Epidermal melanocyte (primary cell): ENCODE measurements around the gene KIAA0040.

Experiments used
- DNase-seq: peaks from one replicate; pipeline ENCODE4 v3.0.0; 2011; ENCODE audit warnings: low spot score; ENCODE audit not compliant: insufficient read length

Gene KIAA0040

DNA sequence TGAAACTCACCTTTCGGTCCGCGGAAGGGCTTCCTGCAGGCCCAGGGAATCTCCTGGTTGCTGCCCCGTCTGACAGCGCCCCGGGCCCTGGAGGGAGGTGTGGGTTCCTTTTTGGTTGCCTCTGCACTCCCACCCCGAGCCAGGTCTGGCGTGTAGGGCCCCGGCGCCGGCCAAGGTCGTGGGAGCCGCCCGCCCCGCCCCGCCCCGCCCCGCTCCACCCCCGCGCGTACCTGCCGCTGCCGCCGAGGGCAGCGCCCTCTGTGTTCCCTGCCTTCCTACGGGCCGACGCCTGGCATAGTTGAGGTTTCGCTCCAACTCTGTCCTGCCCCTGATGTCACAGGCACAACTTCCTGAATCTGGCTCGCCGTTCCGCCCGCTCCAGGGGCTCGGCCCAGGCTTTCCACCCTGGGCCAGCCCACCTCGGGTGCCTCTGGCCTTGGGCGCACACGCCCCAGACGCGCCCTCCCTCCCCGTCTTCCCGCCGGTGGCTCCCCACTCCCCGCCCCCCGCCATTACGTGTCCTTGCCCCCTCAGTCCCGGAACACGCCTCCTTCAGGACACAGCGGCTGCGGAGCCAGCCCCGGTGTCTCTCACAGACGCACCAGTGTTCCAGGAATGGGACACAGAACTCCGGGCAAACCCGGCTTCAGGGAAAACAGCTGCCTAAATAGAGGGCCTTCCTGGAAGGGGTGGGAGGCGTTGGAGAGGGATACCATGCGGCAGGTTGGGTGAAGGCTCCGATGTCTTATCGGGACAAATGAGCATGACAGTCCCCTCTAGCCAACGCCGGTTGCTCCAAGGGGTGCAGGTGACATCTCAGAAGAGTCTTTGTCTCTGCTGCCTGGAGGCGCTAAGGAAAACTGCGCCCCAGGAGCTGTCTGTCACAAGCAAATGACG is at the start of gene KIAA0040:
Gene KIAA0040, minus strand, starts transcription at position 147 of the 897 bp plus-strand sequence. CDS start 31,763 bp downstream, outside the sequence.
- no peak for DNase-seq

GRCh38 chr1:175237389-175237788 is 44.8 kb upstream of the KIAA0040 start:
- no peak for DNase-seq

GRCh38 chr1:175234639-175235038 is 42.1 kb upstream of the KIAA0040 start:
- no peak for DNase-seq

GRCh38 chr1:175232335-175232734 is 39.8 kb upstream of the KIAA0040 start:
- no peak for DNase-seq

- no peak for DNase-seq
These were observed 33.2 kb upstream of the KIAA0040 start for GRCh38 chr1:175225805-175226129.

DNA sequence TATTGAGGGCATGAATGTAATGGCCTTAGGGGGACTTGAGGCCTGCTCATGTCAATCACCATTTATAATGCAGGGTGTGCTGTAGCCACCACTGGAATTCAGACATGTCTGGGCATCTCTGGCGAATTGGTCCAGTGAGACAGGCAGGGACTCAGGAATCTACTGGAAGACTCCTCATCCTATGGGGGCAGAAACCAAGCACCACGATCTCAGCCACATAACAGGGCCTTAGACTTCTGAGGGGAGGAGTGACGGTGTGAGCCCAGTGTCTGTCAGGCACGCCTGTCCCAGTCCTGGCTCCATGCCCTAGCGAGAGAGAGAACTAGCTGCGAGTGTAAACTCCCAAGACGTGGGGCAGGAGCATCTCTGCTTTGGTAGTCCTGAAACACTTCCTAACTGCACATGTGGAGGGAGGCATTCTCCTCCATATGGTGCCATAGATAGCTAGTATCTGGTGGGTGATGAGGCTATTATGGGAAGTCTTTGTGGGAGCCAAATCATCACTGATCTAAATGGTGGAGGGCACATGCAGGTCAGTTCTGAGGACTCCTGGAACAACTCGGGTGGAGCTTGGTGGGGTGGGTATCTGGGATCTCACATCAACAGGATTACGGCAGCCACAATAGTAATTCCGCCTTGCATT is 29.8 kb upstream of the KIAA0040 start:
- no peak for DNase-seq

GRCh38 chr1:175221557-175222175 is 29.1 kb upstream of the KIAA0040 start:
- no peak for DNase-seq

DNA sequence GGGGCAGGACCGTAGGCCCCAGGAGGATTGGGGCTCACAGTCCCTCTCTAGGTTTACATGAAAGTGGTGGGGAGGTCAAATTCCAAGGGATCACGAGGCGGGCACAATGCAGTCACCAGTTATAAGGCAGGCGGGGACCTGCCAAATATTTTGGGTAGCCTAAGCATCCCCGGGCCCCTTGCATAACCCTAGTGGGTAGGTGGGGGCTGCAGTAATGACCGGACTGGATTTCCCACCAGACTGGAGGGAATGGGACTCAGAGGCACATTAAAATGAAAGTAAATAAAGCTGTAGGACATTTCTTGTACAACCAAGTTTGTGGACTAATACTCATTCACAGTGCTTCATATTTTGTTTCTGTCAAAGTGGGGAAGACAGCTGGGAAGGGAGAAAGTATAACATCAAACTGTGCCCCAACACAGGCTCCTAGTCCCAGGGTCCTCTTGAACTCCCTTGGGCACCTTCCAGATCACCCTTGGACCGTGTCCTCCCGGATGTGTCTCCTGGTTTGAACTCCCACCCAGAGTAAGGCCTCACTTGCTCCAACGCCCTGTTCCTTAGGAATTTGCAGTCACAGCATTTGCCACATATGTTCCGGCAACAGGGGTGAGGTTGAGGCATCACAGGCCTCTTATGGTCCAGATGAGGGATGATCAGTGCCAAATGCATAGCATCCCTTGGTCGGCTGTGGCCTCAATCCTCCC is 28.4 kb upstream of the KIAA0040 start:
- no peak for DNase-seq

DNA sequence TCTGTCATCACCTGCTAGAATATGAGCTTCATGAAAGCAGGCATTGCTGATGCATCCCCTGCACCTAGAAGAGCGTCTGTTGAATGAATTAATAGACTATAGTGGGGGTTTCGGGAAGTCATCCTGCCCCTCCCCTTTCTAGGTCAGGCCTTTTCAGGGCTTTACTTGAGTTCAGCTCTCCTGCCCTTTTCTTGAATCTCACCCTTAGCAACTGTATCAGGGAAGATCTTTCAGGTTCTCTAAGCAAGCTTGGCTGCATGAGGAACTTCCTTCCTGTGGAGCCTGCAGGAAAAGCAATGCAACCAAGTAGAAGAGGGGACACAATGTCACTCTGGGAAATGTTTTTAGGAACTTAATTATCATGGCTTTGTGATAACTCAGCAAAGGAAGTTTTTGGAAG is 27.2 kb upstream of the KIAA0040 start:
- no peak for DNase-seq

GRCh38 chr1:175218786-175219434 is 26.3 kb upstream of the KIAA0040 start:
- DNase-seq = no peak

- DNase-seq = no peak
These were observed 25.4 kb upstream of the KIAA0040 start for GRCh38 chr1:175217721-175218531.

GRCh38 chr1:175216444-175216843 is 23.9 kb upstream of the KIAA0040 start:
- DNase-seq = no peak

DNA sequence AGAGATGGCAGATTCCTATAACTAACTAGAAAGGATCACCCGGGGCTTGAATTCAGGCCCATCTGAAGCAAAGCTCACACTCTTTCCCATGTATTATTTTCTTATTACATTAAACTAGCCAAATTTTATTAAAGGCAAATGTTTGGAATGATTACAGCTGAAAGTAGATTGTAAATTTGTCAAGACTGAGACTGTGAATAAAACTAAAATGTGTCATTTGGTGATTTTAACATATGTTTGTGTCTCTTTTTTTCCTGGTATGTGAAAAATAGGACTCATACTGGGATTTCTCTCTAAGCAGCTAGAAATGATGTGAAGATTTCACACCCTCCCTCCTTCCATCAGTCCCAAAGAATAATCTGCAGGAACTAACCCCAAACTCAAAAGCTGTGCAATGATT is 19.1 kb upstream of the KIAA0040 start:
- no peak for DNase-seq

DNA sequence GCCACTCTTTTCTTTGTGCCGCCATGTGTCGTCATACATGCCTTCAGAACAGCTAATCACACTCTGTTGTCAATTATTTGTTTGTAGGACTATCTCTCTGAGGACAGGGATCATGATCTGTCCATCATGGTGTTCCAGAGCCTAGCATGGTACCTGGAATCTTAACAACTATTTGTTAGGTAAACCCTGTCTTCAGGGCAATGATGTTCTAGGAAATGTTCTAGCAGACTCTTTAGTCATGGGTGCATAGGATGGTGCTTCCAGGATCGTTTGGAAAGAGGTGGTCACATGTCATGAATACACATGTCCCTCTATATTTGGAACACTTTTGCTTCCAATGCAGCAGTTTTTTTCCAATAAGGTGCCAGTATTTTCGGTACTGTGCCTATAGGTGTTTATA is 18.2 kb upstream of the KIAA0040 start:
- DNase-seq = no peak

DNA sequence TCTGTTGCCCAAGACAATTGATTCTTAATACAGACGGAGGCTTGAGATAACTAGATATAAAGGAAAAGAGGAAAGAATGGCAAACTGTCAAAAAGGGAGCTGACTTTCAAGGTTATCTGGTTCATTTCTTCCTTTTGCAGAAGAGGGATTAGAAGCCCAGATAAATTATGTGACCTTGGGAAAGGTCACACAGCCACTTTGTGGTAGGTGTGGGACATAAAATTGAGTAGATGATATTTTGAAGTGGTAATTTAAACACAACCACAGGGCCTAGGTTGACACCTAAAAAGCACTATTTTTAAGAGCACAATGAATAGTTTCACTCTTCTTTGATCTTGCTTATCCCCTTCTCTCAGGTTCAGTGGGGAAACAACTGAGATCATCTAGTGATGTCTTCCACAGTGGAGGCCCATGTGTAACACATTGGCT is 16.9 kb upstream of the KIAA0040 start:
- no peak for DNase-seq

DNA sequence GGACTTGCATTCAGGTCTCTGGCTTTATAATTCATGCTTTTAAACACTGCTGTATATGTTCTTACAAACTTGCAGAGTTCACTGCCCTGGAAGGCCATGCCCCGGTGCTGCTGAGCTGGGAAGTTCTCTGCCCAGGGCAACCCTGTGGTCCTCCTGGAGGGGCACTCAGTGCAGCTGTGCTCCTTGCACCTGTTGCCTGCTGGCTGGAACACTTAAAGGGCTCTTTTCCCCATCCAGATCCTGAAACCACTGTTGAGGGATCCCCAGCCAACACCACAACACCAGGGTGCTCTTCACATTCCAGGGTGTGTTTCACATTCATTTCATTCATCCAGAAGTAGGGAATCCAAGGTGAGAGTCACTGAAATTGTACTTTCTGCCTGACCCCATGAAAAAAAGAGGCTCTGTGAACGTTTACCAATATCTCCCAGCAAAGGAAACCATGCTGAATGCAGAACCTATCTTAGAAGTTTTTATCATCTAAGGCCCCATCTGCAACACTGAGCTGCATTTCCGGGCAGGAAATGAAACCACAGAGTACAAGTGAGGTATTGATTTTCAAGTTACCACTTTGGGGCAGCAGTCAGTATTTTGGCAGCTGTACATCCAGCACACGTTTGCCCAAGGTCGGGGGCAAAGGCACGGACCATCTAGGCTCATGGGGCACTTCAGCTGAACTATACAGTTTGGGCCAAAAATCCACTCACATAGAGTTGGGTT is 16.4 kb upstream of the KIAA0040 start:
- DNase-seq = no peak

GRCh38 chr1:175207971-175208370 is 15.4 kb upstream of the KIAA0040 start:
- DNase-seq = no peak

DNA sequence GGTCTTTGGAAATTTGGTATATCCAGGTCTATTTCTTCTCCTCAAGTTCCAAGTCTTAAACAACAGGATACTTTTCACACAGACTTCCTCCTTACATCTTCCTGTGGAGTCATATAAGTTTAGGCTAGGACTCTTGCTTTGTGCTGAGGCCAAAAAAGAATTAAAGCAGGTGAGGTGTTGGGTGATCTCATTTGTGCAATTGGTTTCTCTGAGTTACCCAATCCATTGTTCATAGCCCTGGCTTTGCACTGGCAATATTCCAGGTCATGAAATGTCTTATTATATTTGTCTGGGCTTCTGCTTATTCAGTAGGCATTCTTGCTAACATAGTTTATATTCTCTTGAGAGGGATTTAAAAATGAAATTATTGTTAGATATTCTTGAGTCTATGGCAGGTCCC is 14.1 kb upstream of the KIAA0040 start:
- no peak for DNase-seq

DNA sequence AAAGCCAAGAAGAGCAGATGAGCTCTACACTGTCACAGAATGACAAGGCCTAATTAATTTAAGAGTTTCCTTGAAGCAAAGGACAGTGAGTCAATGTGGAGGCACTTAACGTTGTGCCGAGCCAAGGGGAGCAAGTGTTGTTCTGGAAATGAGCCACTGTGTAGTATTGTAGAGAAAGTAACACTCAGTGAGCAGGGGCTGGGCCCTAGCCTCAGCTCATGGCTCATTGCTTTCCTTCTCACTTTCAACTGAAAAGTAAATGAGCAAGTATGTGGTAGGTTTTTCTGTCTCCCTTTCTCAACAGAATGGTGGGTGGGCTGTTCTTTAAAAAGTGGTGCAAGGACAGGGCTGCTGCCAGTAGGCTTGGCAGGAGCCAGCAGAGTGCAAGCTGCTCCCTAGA is 11.8 kb upstream of the KIAA0040 start:
- no peak for DNase-seq

DNA sequence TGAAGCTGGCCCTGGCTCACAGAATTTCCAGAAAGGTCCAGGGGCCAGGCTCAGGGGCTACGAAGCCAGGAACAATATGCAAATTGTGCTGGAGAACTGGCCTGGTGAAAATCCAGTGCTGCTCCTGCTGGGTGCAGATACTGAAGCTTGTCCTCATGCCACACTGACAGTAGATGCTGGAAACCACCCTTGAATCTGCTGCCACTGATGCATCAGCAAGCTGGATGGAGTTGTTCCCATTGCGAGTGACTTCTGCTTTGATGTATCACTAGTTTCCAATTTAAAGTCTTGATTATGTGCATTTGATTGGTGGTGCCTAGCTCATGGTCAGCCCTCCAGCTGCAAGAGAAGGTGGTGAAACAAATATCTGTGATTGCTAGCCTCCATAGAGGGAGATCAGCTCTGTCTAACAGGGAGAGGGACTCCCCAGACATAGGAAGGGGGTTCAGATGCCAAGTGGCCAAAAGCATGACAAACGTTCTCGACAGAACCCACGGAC is 11.0 kb upstream of the KIAA0040 start:
- no peak for DNase-seq
